SK-N-SH (cell line): ENCODE results near the gene ARMH3. TPM values are rescaled to one million over a fixed set of nuclear protein-coding genes. Genes with fewer than 3 reads are reported as not detected.
A peak's percentile ranks its signal among the peaks of the same experiment; 100 is the strongest.

Experiments used
- CTCF ChIA-PET: fragments of 300-600, 350-600 bp; formaldehyde crosslinking; extraction: SDS; loops from one replicate; lab custom pipeline; 2021; lab: Yijun Ruan, JAX
- POLR2A ChIA-PET: fragments of 350-600 bp; sonication (Branson Sonifier 250); formaldehyde crosslinking; extraction: SDS; loops from one replicate; lab custom pipeline; 2020; ENCODE audit warnings: antibody characterized with exemption, inconsistent platforms; lab: Yijun Ruan, JAX
- DNase-seq: peaks from one replicate; pipeline ENCODE4 v3.0.0; 2012
- H2AFZ ChIP-seq: fragments of 200-600 bp; sonication (generic); 2 replicates; pipeline ENCODE4 v1.8.1; 2016; ENCODE audit warnings: antibody characterized with exemption, mild to moderate bottlenecking, low read depth
- H3F3A ChIP-seq: fragments of 200-600 bp; sonication (generic); replicated peaks from 2 replicates; pipeline ENCODE3; 2016; ENCODE audit warnings: antibody characterized with exemption, mild to moderate bottlenecking; ENCODE audit not compliant: insufficient read depth
- H3K27ac ChIP-seq, 2 experiments: fragments of 200-500 bp in 1 of 2; fragments of 200-600 bp in 1 of 2; sonication (Bioruptor generic) in 1 of 2; sonication (generic), shearing (Covaris generic) in 1 of 2; 2 replicates each; pipeline versions ENCODE4 v1.5.1 to v1.6.1; 2014 to 2016; ENCODE audit warnings: low read depth in 2 of 2, inconsistent platforms in 1 of 2, low read length in 1 of 2, mild to moderate bottlenecking in 1 of 2, mixed read lengths in 1 of 2
- H3K27me3 ChIP-seq: fragments of 200-600 bp; sonication (generic), shearing (Covaris generic); 2 replicates; pipeline ENCODE4 v1.6.1; 2016; ENCODE audit warnings: mixed run types; ENCODE audit not compliant: insufficient read depth
- H3K36me3 ChIP-seq, 2 experiments: fragments of 200-500 bp in 1 of 2; fragments of 200-600 bp in 1 of 2; sonication (Bioruptor generic) in 1 of 2; sonication (generic) in 1 of 2; replicated peaks in 1 of 2; 2 replicates each; pipeline versions ENCODE3 to v1.5.1; 2014 to 2016; ENCODE audit warnings: low read length in 1 of 2, mild to moderate bottlenecking in 1 of 2; ENCODE audit not compliant: insufficient read depth in 2 of 2, control insufficient read depth in 1 of 2
- H3K4me1 ChIP-seq, 2 experiments: fragments of 200-500 bp in 1 of 2; fragments of 200-600 bp in 1 of 2; sonication (Bioruptor generic) in 1 of 2; sonication (generic), shearing (Covaris generic) in 1 of 2; 2 replicates each; pipeline versions ENCODE4 v1.5.1 to v1.6.1; 2014 to 2016; ENCODE audit warnings: low read depth in 1 of 2, low read length in 1 of 2, mixed run types in 1 of 2; ENCODE audit not compliant: insufficient read depth in 2 of 2, control insufficient read depth in 1 of 2
- H3K4me2 ChIP-seq: fragments of 200-600 bp; sonication (generic), shearing (Covaris generic); 2 replicates; pipeline ENCODE4 v1.6.1; 2017; ENCODE audit warnings: mixed run types
- H3K4me3 ChIP-seq, 2 experiments: fragments of 200-500 bp in 1 of 2; fragments of 200-600 bp in 1 of 2; sonication (Bioruptor generic) in 1 of 2; sonication (generic), shearing (Covaris generic) in 1 of 2; 2 replicates each; pipeline versions ENCODE4 v1.5.1 to v1.8.1; 2014 to 2016; ENCODE audit warnings: low read depth in 2 of 2, inconsistent platforms in 1 of 2, low read length in 1 of 2, mild to moderate bottlenecking in 1 of 2, mixed read lengths in 1 of 2, moderate library complexity in 1 of 2
- H3K79me2 ChIP-seq: fragments of 200-600 bp; sonication (generic); 2 replicates; pipeline ENCODE4 v1.8.1; 2017; ENCODE audit warnings: mild to moderate bottlenecking; ENCODE audit not compliant: insufficient read depth
- H3K9ac ChIP-seq: fragments of 200-600 bp; sonication (generic); 2 replicates; pipeline ENCODE4 v1.6.1; 2017; ENCODE audit warnings: mixed run types
- H3K9me2 ChIP-seq: fragments of 200-600 bp; sonication (generic); 2 replicates; pipeline ENCODE4 v1.6.1; 2017; ENCODE audit warnings: mixed run types
- H3K9me3 ChIP-seq: fragments of 200-600 bp; sonication (generic); 2 replicates; pipeline ENCODE4 v1.6.1; 2017; ENCODE audit warnings: mixed run types, mild to moderate bottlenecking, moderate library complexity
- H4K20me1 ChIP-seq: fragments of 200-600 bp; sonication (generic); 2 replicates; pipeline ENCODE4 v1.6.1; 2017; ENCODE audit warnings: mild to moderate bottlenecking, mixed run types; ENCODE audit not compliant: insufficient read depth
- CHD2 ChIP-seq: fragments of 150-350 bp; IDR thresholded peaks from 2 replicates; pipeline ENCODE4 v1.6.1; 2018; ENCODE audit warnings: low read length; ENCODE audit not compliant: partially characterized antibody
- ELF1 ChIP-seq: IDR thresholded peaks from 2 replicates; pipeline ENCODE4 v1.4.0; 2012
- JUND ChIP-seq: IDR thresholded peaks from 2 replicates; pipeline ENCODE4 v1.4.0; 2012
- MXI1 ChIP-seq: IDR thresholded peaks from 2 replicates; pipeline ENCODE4 v1.6.1; 2012; ENCODE audit warnings: mild to moderate bottlenecking, low read depth, low read length, improper control_type of control experiment
- RCOR1 ChIP-seq: fragments of 150-350 bp; IDR thresholded peaks from 2 replicates; pipeline ENCODE4 v1.6.1; 2017; ENCODE audit warnings: antibody characterized with exemption, low read length
- SIN3A ChIP-seq: IDR thresholded peaks from 2 replicates; pipeline ENCODE4 v1.6.1; 2012; ENCODE audit warnings: low read depth, mild to moderate bottlenecking, low read length, moderate library complexity, borderline replicate concordance
- TCF12 ChIP-seq: IDR thresholded peaks from 2 replicates; pipeline ENCODE4 v1.4.0; 2012
- WGBS: methylation state at CpG from one replicate; pipeline ENCODE4 v1.1.6; 2017; ENCODE audit warnings: low lambda C conversion rate; 5-methylcytosine and 5-hydroxymethylcytosine counted together
- polyA plus RNA-seq, 3 experiments: library from polyadenylated mRNA; depleted of rRNA; stranded (reverse); fragments of >200 nt; gene quantifications; 2 replicates each; pipeline ENCODE4 v1.2.3, GENCODE V29; 2012
- TF ChIP-seq, protein P1 (sequence below): fragments of 150-350 bp; IDR thresholded peaks from 2 replicates; pipeline ENCODE4 v1.6.1; 2017; ENCODE audit warnings: antibody characterized with exemption, low read length, low read depth, borderline replicate concordance
- TF ChIP-seq, protein P2 (sequence below): IDR thresholded peaks from 2 replicates; pipeline ENCODE4 v1.4.0; 2012; ENCODE audit warnings: low read depth, borderline replicate concordance
- TF ChIP-seq, protein P3 (sequence below): IDR thresholded peaks from 2 replicates; pipeline ENCODE4 v1.4.0; 2012; ENCODE audit warnings: low read depth
- TF ChIP-seq, protein P4 (sequence below): IDR thresholded peaks from 2 replicates; pipeline ENCODE4 v1.6.1; 2012; ENCODE audit warnings: mild to moderate bottlenecking, low read depth, low read length, moderate library complexity
- TF ChIP-seq, protein P5 (sequence below): IDR thresholded peaks from 2 replicates; pipeline ENCODE4; 2012
- TF ChIP-seq, protein P6 (sequence below): fragments of 200-600 bp; sonication (generic); IDR thresholded peaks from 2 replicates; pipeline ENCODE4 v1.6.1; 2017; ENCODE audit warnings: antibody characterized with exemption, mild to moderate bottlenecking, moderate library complexity

The ARMH3 gene
- polyA plus RNA-seq, 1 of the 3 experiments (the other 2 are of a cell fraction) = 12.1 TPM

DNA sequence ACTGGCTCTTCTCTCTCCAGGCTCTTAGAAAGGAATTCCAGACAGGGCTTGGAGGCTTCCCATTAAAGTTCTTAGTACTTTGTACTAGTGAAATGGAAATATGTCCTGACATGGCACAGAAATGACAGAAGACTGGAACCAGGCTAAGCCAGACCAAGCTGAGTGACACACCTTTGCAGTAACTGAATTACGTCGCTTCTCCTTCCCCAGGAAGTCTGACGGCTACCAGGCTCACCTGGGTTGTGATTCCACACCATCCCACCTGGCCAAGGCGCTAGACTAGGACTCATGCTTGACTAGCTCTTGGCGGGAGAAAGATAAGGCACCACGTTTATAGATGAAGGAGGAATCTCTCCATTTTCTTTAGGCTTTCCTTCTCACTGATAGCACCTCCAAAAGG, 161.7 kb downstream of the ARMH3 start (continued):
- TF ChIP-seq, protein P1, sequence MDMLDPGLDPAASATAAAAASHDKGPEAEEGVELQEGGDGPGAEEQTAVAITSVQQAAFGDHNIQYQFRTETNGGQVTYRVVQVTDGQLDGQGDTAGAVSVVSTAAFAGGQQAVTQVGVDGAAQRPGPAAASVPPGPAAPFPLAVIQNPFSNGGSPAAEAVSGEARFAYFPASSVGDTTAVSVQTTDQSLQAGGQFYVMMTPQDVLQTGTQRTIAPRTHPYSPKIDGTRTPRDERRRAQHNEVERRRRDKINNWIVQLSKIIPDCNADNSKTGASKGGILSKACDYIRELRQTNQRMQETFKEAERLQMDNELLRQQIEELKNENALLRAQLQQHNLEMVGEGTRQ = no peak

DNA sequence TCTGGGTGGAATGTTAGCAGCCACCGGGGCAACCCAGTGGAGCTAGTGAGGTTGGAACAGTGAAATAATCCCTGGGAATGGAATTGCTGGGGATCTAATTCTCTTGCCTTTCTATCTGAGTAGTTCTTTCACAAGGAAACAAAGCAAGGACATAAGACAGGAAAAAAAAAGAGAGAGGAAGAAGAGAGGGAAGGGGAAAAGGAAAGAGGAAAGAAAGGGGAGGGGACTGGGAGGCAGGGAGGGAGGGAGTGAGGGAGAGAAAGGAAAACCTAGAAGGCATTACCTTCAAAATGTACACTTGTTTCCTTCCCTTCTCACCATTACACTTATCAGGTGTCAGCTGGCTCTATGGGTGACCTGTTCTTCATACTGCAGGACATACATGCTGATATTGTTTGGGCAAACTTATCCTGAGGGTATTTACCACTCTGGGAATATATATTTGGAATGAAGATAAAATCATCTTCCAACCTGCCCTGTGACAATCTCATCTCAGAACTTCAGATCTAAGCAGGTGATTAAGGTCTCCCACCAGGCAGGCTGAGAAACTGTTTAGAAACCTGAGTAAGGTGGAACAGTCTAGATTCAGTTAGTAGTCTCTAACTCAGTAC, 162.4 kb downstream of the ARMH3 start:
- Histone ChIP-seq H3K27ac (peak overlapping the region in 1 of 2 experiments; percentile 33; a peak in 2 of 4 replicates), H3F3A (peaks cover 15% of the 10 kb centered on the region), H4K20me1 (no peaks in the 10 kb centered on the region), H3K27me3 (no peaks in the 10 kb centered on the region), H3K4me3 (no peak overlapping the region), H3K4me2 (peak overlapping the region; percentile 55; the same call in 1 of the 2 replicates), H3K79me2 (no peaks in the 10 kb centered on the region), H3K36me3 (no peaks in the 10 kb centered on the region), H3K9me3 (no peaks in the 10 kb centered on the region), H2AFZ (no peak overlapping the region), H3K9ac (no peak overlapping the region), H3K9me2 (no peaks in the 10 kb centered on the region), H3K4me1 (peaks cover 5 to 8% of the 10 kb centered on the region in 2 experiments; a peak in 1 of 4 replicates)
- DNase-seq = no peak
- CTCF ChIA-PET = interaction anchor here (1.7 to 2.1 kb wide), 2 partner anchors 116 to 179 kb away, joined by 7 to 11 read pairs; no protein-coding TSS in a partner anchor
- POLR2A ChIA-PET = no interaction called here
- 89% methylated on average over 1 of the region's 1 CpG for WGBS
- TF ChIP-seq MXI1 (no peak), ELF1 (no peak), TCF12 (no peak), SIN3A (no peak), JUND (no peak), CHD2 (no peak), RCOR1 (no peak)
- TF ChIP-seq, protein P2, sequence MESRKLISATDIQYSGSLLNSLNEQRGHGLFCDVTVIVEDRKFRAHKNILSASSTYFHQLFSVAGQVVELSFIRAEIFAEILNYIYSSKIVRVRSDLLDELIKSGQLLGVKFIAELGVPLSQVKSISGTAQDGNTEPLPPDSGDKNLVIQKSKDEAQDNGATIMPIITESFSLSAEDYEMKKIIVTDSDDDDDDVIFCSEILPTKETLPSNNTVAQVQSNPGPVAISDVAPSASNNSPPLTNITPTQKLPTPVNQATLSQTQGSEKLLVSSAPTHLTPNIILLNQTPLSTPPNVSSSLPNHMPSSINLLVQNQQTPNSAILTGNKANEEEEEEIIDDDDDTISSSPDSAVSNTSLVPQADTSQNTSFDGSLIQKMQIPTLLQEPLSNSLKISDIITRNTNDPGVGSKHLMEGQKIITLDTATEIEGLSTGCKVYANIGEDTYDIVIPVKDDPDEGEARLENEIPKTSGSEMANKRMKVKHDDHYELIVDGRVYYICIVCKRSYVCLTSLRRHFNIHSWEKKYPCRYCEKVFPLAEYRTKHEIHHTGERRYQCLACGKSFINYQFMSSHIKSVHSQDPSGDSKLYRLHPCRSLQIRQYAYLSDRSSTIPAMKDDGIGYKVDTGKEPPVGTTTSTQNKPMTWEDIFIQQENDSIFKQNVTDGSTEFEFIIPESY = no peak
- TF ChIP-seq, protein P3, sequence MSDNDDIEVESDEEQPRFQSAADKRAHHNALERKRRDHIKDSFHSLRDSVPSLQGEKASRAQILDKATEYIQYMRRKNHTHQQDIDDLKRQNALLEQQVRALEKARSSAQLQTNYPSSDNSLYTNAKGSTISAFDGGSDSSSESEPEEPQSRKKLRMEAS = no peak

DNA sequence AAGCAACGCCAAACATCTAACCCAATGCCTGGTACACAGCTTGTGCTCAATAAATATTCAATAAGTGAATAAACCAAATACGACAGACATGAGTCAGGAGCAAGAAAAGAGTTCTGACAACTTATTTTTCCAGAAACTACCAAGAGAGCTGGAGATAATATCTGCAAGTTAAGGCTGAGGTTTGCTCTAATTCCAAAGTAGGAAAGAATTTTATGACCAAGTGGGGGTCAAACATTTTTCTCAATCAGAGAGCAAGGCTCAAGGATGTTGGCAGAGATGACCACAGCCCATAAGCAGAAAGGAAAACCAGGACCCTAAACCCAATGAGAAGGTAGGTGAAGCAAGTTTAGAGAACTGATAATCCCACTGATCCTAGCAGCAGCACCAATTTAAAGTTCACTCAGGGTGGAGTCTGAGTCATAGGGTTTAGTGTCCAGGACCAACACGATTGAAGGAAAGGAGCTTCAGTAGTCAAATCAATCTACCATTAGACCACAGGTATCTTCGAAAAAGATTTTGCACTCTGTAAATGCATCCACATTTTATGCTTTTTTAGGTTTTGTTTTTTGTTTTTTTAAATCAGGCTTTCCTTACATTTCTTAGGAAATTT, 163.1 kb downstream of the ARMH3 start:
- Histone ChIP-seq H3K79me2 (no peaks in the 10 kb centered on the region), H3K4me3 (no peak overlapping the region), H3K36me3 (no peaks in the 10 kb centered on the region), H3F3A (peaks cover 15% of the 10 kb centered on the region), H3K27me3 (no peaks in the 10 kb centered on the region), H3K9ac (no peak overlapping the region), H3K4me1 (peaks cover 4 to 5% of the 10 kb centered on the region in 2 experiments; a peak in 1 of 4 replicates), H2AFZ (no peak overlapping the region), H3K9me2 (no peaks in the 10 kb centered on the region), H4K20me1 (no peaks in the 10 kb centered on the region), H3K4me2 (peak overlapping the region; percentile 55; the same call in 1 of the 2 replicates), H3K27ac (peak overlapping the region in 1 of 2 experiments; percentile 33; a peak in 2 of 4 replicates), H3K9me3 (no peaks in the 10 kb centered on the region)
- WGBS = 59% methylated on average over 4 of the region's 4 CpGs
- DNase-seq = no peak
- ChIA-PET CTCF (interaction anchor here (1.0 to 2.1 kb wide), 4 partner anchors 65 to 180 kb away, joined by 3 to 11 read pairs (median 6); no protein-coding TSS in a partner anchor), POLR2A (no interaction called here)
- TF ChIP-seq, protein P4, sequence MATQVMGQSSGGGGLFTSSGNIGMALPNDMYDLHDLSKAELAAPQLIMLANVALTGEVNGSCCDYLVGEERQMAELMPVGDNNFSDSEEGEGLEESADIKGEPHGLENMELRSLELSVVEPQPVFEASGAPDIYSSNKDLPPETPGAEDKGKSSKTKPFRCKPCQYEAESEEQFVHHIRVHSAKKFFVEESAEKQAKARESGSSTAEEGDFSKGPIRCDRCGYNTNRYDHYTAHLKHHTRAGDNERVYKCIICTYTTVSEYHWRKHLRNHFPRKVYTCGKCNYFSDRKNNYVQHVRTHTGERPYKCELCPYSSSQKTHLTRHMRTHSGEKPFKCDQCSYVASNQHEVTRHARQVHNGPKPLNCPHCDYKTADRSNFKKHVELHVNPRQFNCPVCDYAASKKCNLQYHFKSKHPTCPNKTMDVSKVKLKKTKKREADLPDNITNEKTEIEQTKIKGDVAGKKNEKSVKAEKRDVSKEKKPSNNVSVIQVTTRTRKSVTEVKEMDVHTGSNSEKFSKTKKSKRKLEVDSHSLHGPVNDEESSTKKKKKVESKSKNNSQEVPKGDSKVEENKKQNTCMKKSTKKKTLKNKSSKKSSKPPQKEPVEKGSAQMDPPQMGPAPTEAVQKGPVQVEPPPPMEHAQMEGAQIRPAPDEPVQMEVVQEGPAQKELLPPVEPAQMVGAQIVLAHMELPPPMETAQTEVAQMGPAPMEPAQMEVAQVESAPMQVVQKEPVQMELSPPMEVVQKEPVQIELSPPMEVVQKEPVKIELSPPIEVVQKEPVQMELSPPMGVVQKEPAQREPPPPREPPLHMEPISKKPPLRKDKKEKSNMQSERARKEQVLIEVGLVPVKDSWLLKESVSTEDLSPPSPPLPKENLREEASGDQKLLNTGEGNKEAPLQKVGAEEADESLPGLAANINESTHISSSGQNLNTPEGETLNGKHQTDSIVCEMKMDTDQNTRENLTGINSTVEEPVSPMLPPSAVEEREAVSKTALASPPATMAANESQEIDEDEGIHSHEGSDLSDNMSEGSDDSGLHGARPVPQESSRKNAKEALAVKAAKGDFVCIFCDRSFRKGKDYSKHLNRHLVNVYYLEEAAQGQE = no peak
- TF ChIP-seq, protein P5, sequence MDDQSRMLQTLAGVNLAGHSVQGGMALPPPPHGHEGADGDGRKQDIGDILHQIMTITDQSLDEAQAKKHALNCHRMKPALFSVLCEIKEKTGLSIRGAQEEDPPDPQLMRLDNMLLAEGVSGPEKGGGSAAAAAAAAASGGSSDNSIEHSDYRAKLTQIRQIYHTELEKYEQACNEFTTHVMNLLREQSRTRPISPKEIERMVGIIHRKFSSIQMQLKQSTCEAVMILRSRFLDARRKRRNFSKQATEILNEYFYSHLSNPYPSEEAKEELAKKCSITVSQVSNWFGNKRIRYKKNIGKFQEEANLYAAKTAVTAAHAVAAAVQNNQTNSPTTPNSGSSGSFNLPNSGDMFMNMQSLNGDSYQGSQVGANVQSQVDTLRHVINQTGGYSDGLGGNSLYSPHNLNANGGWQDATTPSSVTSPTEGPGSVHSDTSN = peak; percentile 39; the same call in 1 of the 2 replicates
- TF ChIP-seq JUND = peak; percentile 25; the same call in 1 of the 2 replicates
- TF ChIP-seq, protein P6, sequence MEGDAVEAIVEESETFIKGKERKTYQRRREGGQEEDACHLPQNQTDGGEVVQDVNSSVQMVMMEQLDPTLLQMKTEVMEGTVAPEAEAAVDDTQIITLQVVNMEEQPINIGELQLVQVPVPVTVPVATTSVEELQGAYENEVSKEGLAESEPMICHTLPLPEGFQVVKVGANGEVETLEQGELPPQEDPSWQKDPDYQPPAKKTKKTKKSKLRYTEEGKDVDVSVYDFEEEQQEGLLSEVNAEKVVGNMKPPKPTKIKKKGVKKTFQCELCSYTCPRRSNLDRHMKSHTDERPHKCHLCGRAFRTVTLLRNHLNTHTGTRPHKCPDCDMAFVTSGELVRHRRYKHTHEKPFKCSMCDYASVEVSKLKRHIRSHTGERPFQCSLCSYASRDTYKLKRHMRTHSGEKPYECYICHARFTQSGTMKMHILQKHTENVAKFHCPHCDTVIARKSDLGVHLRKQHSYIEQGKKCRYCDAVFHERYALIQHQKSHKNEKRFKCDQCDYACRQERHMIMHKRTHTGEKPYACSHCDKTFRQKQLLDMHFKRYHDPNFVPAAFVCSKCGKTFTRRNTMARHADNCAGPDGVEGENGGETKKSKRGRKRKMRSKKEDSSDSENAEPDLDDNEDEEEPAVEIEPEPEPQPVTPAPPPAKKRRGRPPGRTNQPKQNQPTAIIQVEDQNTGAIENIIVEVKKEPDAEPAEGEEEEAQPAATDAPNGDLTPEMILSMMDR = no peak
- TF ChIP-seq TCF12 = peak; percentile 29; the same call in 1 of the 2 replicates
